ENCODE measurements around the gene CHCHD6. TPM values are rescaled to one million over a fixed set of nuclear protein-coding genes. Genes with fewer than 3 reads are reported as not detected.

The CHCHD6 gene
- total RNA-seq, 1 experiment from 2014 or later, result 47.7 TPM

DNA sequence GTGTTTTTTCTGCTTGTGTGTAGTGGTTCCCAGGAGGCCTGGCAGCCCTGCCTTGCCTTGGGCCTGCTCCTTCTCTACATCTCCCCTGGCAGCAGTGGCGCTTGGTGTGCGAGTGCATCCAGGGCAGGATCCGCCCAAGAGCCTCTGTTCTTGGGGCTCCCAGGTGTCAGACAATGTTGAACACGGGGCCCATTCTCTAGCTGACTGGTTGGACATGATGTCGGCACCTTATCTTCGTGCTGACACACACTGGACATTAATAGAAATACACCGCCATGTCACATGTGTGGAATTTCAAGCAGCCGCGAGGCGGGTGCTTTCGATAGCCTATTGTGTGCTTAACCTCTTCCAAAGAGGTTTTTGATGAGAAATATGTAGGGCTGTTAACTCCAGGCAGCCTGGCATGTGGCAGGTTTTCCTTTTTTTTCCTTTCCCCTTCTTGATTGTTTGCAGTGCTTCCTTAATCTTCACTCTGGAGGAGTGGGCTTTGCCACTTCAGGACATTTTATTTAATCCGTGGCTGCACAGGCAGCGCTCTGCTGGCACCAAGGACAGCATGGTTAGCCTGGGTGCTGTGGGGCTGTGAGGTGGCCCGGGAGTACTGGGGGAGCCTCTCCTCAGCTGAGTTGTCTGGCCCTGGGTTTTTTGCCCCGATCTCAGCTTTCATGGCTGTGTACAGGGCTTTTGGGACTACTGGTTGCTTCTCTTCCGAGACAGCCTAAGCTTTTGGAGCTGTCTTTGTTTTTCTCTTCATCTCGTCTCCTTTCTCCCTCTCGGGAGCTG, 42.5 kb downstream of the CHCHD6 start:
- Histone ChIP-seq H3K79me2 (ENCODE audit: low read depth) (no peaks in the 10 kb centered on the region), H3K4me1 (replicated peaks; ENCODE audit: insufficient read depth) (no peaks in the 10 kb centered on the region), H3K9me3 (ENCODE audit: insufficient read depth, low read depth) (no peaks in the 10 kb centered on the region), H3K27me3 (ENCODE audit: insufficient read depth, low read depth) (no peaks in the 10 kb centered on the region), H2AFZ (no peak overlapping the region), H3K9me2 (ENCODE audit: insufficient read depth) (no peaks in the 10 kb centered on the region), H3K36me3 (ENCODE audit: low read depth) (no peaks in the 10 kb centered on the region), H3K4me3 (no peak overlapping the region), H3K4me2 (no peak overlapping the region), H3F3A (ENCODE audit: insufficient read depth, low read depth) (no peaks in the 10 kb centered on the region), H3K27ac (no peak overlapping the region), H4K20me1 (ENCODE audit: insufficient read depth) (no peaks in the 10 kb centered on the region)
- ChIA-PET POLR2A (ENCODE audit: unreplicated experiment) (no interaction called here), CTCF (interaction anchor here (0.5 to 0.7 kb wide), 4 partner anchors 42 to 828 kb away, joined by 3 to 20 read pairs (median 3); no protein-coding TSS in a partner anchor)
- intact Hi-C loops (cut with micrococcal nuclease; ENCODE audit: unreplicated experiment), result loop anchor here (1.0 kb wide), 1 partner anchor 67 kb away; no protein-coding TSS in a partner anchor
- TF ChIP-seq, protein P1, sequence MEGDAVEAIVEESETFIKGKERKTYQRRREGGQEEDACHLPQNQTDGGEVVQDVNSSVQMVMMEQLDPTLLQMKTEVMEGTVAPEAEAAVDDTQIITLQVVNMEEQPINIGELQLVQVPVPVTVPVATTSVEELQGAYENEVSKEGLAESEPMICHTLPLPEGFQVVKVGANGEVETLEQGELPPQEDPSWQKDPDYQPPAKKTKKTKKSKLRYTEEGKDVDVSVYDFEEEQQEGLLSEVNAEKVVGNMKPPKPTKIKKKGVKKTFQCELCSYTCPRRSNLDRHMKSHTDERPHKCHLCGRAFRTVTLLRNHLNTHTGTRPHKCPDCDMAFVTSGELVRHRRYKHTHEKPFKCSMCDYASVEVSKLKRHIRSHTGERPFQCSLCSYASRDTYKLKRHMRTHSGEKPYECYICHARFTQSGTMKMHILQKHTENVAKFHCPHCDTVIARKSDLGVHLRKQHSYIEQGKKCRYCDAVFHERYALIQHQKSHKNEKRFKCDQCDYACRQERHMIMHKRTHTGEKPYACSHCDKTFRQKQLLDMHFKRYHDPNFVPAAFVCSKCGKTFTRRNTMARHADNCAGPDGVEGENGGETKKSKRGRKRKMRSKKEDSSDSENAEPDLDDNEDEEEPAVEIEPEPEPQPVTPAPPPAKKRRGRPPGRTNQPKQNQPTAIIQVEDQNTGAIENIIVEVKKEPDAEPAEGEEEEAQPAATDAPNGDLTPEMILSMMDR (conservative IDR thresholded peaks at IDR 0.05), result no peak
- no peak for TF ChIP-seq EZH2 (IDR thresholded peaks at IDR 0.05; ENCODE audit: low read depth)
- DNase-seq, result peak in 1 of 2 experiments; percentile 66
- BruUV-seq (replicated peaks), result no TSS peak

DNA sequence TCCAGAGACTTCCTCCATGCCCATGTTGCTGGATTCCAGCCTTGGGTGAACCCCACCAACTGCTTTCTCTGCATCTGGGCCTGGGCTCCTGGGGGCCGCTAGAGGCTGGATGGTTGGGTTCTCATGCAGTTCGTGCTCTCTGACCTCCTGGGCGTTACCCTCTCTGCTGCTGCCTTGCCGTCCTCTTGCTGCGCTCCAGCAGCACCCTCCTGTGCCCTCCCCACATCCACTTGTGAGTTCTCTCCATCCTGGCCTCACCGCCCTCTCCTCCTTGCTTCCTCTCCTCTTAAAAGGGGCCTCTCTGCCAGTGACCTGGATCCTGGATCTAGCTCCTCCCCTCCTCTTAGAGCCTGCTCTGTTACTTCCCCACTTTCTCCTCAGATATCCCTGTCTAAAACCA, 43.7 kb downstream of the CHCHD6 start:
- Histone ChIP-seq H3K79me2 (ENCODE audit: low read depth) (no peaks in the 10 kb centered on the region), H3K27me3 (ENCODE audit: insufficient read depth, low read depth) (no peaks in the 10 kb centered on the region), H2AFZ (no peak overlapping the region), H3K9me2 (ENCODE audit: insufficient read depth) (no peaks in the 10 kb centered on the region), H3K4me1 (replicated peaks; ENCODE audit: insufficient read depth) (peaks cover 10% of the 10 kb centered on the region), H3K4me3 (no peak overlapping the region), H4K20me1 (ENCODE audit: insufficient read depth) (no peaks in the 10 kb centered on the region), H3K36me3 (ENCODE audit: low read depth) (no peaks in the 10 kb centered on the region), H3K4me2 (no peak overlapping the region), H3K27ac (no peak overlapping the region), H3K9me3 (ENCODE audit: insufficient read depth, low read depth) (no peaks in the 10 kb centered on the region), H3F3A (ENCODE audit: insufficient read depth, low read depth) (no peaks in the 10 kb centered on the region)
- BruUV-seq (replicated peaks), result no TSS peak
- ChIA-PET CTCF (no interaction called here), POLR2A (ENCODE audit: unreplicated experiment) (no interaction called here)
- DNase-seq, result no peak
- no peak for TF ChIP-seq EZH2 (IDR thresholded peaks at IDR 0.05; ENCODE audit: low read depth)
- TF ChIP-seq, protein P1 (conservative IDR thresholded peaks at IDR 0.05), result no peak
- intact Hi-C loops (cut with micrococcal nuclease; ENCODE audit: unreplicated experiment), result no loop called here

DNA sequence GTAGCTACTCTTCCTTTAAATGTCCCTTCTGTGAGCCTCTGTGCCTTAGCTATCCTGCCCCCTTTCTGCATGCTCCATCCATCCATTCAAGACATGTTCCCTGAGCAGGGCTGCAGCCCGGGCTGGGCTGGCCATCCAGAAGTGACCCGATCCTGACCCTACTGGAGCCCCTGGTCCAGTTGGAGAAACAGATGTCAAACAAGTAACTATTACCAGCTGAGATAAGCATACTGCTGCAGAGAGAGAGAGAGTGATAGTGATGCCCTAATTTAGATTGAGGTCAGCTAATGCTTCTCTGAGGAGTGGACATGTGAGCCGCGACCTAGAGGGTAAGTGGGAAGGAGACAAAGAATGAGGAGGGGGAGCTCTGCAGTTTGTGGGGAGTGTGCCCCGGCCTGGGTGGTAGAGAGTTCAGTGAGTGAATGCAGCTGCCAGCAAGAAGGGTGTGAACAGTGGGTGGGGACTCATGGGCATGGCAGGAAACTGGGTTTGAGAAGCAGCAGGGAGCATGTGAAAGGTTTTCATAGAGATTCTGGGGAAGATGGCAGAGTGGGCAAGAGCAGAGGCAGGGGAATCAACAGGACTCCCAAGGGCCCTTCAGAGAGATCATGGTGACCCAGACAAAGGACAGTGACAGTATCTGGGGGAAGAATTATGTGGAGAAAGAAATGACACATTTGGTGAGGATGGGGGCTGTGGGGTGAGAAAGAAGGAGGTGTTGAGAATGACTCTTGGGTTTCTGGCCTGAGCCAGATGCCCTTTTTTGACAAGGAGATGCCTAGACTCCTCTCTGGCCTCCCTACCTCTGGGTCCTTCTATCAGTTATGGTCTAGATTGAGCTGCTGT, 44.9 kb downstream of the CHCHD6 start:
- CTCF ChIA-PET, result interaction anchor here (0.6 kb wide), 1 partner anchor 648 kb away, joined by 5 read pairs; no protein-coding TSS in a partner anchor
- H3K27me3 ChIP-seq (ENCODE audit: insufficient read depth, low read depth), result no peaks in the 10 kb centered on the region
- H3K9me3 ChIP-seq (ENCODE audit: insufficient read depth, low read depth), result no peaks in the 10 kb centered on the region
- H3K4me2 ChIP-seq, result no peak overlapping the region
- POLR2A ChIA-PET (ENCODE audit: unreplicated experiment), result interaction anchor here (0.9 kb wide), 1 partner anchor 222 kb away, joined by 10 read pairs; no protein-coding TSS in a partner anchor
- no peaks in the 10 kb centered on the region for H3K9me2 ChIP-seq (ENCODE audit: insufficient read depth)
- no peaks in the 10 kb centered on the region for H3F3A ChIP-seq (ENCODE audit: insufficient read depth, low read depth)
- no peak overlapping the region for H3K4me3 ChIP-seq
- H4K20me1 ChIP-seq (ENCODE audit: insufficient read depth), result no peaks in the 10 kb centered on the region
- H2AFZ ChIP-seq, result no peak overlapping the region
- H3K4me1 ChIP-seq (replicated peaks; ENCODE audit: insufficient read depth), result peaks cover 10% of the 10 kb centered on the region
- intact Hi-C loops (cut with micrococcal nuclease; ENCODE audit: unreplicated experiment), result no loop called here
- DNase-seq, result no peak
- H3K79me2 ChIP-seq (ENCODE audit: low read depth), result no peaks in the 10 kb centered on the region
- no peak overlapping the region for H3K27ac ChIP-seq
- H3K36me3 ChIP-seq (ENCODE audit: low read depth), result no peaks in the 10 kb centered on the region
- no peak for TF ChIP-seq EZH2 (IDR thresholded peaks at IDR 0.05; ENCODE audit: low read depth)
- TF ChIP-seq, protein P1 (conservative IDR thresholded peaks at IDR 0.05), result no peak
- BruUV-seq (replicated peaks), result no TSS peak

Measured in PC-9 (cell line).